MM.1S (cell line): ENCODE data around the gene IQUB.

Source experiments
- EZH2phosphoT487 ChIP-seq: fragments of 300-600 bp; sonication (generic); IDR thresholded peaks from 2 replicates; pipeline ENCODE4 v1.6.1; 2018; ENCODE audit warnings: antibody characterized with exemption, low read length
- TF ChIP-seq, protein P1 (sequence below): fragments of 300-600 bp; sonication (generic); IDR thresholded peaks from 2 replicates; pipeline ENCODE4 v1.5.1; 2016; ENCODE audit warnings: antibody characterized with exemption, low read length, mixed read lengths

DNA sequence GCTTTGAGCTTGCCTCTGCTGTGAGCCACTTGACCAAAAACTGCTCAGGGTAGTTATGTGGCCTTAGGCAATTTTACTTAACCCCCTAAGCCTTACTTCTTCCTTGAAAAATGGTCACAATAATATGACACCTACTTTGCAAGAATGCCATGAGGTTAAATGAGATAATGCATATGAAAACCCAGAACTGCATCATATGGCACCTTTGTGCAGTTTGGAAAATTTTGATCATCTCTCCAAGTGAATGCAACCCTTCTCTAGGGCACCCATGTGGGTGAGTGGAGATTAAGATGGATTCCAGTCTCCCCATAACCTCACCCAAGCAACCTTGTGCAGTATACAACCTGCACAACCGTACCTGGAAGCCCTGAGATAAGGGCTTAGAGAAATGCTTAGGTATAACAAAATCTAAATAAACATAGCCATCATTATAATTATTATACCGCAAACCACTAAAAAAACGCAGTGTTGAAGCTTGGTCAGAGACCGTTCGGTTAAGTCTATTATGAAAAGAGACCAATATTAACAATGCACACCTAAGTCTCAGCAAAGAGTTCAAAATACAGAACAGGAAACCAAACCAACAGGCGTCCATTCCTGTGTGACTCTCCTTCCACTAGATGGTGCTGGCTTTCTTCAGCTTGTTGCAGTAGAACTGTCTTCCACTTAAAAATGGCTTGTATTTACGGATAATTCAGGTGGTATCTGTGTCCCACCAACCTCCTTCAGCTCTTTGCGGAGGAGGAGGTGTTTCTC lies 46.2 kb upstream of the IQUB start:
- TF ChIP-seq, protein P1, sequence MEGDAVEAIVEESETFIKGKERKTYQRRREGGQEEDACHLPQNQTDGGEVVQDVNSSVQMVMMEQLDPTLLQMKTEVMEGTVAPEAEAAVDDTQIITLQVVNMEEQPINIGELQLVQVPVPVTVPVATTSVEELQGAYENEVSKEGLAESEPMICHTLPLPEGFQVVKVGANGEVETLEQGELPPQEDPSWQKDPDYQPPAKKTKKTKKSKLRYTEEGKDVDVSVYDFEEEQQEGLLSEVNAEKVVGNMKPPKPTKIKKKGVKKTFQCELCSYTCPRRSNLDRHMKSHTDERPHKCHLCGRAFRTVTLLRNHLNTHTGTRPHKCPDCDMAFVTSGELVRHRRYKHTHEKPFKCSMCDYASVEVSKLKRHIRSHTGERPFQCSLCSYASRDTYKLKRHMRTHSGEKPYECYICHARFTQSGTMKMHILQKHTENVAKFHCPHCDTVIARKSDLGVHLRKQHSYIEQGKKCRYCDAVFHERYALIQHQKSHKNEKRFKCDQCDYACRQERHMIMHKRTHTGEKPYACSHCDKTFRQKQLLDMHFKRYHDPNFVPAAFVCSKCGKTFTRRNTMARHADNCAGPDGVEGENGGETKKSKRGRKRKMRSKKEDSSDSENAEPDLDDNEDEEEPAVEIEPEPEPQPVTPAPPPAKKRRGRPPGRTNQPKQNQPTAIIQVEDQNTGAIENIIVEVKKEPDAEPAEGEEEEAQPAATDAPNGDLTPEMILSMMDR = peak; percentile 96
- no peak for TF ChIP-seq EZH2phosphoT487
